ENCODE data around the gene DUSP5.
A peak's percentile ranks its signal among the peaks of the same experiment; 100 is the strongest.

The DUSP5 gene

DNA sequence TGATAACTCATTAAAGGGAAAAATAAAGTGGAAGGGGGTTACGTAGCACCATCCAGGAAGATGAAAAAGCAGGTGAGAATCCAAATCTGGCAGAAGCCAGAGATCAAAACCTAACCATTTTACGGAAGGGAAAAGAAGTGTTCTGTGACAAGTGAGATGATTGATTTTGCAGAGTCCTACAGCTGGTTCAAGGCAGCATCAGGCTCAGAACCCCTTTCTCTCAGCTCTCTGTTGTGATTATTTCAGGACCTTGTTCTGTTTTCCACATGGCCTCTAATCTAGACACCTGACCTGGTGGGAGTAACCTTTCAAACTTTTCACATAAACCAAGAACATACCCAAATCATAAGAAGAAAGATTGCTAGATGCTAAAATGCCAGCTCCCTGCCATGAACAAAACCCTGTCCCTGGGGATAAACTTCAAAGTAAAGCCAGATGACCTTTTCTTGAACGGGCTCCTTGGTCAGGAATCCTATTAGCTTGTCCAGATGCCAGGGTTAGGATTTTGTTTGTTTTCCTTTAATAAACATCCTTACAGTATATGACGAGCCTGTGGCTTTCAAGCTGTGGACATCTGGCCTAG is 5.9 kb downstream of the DUSP5 start:
- peak overlapping the region; percentile 98 for H3K27ac Mint-ChIP-seq
- H3K4me3 Mint-ChIP-seq: peak overlapping the region; percentile 99
- H3K36me3 Mint-ChIP-seq: peaks cover 100% of the 10 kb centered on the region
- no peak for DNase-seq (ENCODE audit: low spot score in 2 of 2)
- ATAC-seq: no peak
- H3K9me3 Mint-ChIP-seq: no peaks in the 10 kb centered on the region
- H3K4me1 Mint-ChIP-seq: peaks cover 83% of the 10 kb centered on the region

DNA sequence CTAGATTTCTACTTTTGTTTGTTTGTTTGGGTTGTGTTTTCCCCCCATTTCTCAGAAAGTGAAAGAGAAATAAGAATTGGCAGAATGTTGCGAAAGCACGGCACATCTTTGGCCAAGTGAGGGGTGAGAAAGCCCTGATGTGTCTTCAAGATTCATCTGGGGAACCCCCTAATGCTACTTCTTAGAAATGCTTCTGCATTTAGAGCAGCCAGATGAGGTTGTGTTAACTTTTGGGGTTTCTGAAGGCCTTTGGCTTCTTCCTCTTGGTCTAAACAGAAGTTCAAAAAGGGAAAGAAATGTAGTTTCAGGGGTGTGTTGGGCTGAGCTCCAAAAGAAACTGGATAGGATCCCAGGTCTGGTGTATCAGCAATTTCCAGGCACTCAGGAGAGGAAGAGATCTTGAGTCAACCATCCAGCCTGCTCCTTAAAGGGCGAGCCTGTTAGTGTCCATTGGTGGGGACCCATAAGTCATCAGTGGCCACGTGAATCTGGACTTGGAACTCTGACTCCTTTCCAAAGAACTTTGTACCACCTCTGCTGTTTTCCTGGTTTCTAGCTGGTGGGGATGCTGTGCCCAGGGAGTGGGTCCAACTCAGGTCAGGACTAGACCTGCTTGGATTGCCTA is 6.5 kb downstream of the DUSP5 start:
- Mint-ChIP-seq H3K9me3 (no peaks in the 10 kb centered on the region), H3K4me3 (peak overlapping the region; percentile 99), H3K27ac (peak overlapping the region; percentile 98), H3K4me1 (peaks cover 89% of the 10 kb centered on the region), H3K36me3 (peaks cover 100% of the 10 kb centered on the region)
- ATAC-seq (peak; percentile 85), DNase-seq (ENCODE audit: low spot score in 2 of 2) (peak in 1 of 2 donors; percentile 78)

DNA sequence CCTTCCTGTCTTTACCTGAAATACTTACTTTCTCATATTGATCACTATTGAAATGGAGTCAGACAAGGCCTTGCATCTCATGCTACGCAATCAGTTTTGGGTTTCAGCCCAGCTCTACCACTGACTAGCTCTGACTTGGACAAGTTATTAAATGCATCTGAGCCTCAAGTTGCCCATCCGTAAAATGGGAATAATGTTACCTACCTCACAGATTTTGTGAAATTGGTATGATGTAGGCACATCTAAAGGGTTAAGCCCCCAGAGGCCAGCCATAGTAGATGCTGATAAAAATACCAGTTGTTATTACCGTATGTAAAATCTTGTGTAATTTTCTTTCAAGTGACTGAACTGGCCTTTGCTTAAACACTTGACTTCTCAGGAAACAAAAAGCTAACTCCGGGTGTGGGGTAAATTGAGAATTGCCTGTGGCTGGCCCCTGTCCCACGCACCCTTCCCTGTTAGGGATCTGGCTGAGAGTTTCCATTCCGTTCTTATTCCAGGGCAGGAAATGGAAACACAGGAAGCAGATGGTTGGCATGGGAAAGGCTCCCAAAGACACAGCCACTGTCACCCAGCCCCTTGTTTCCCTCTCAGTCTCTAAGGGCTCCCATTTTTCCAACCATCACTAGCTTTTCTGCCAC is 7.5 kb downstream of the DUSP5 start:
- Mint-ChIP-seq H3K9me3 (no peaks in the 10 kb centered on the region), H3K4me1 (peaks cover 96% of the 10 kb centered on the region), H3K4me3 (peak overlapping the region; percentile 99), H3K27ac (peak overlapping the region; percentile 98), H3K36me3 (peaks cover 100% of the 10 kb centered on the region)
- ATAC-seq: no peak
- no peak for DNase-seq (ENCODE audit: low spot score in 2 of 2)

DNA sequence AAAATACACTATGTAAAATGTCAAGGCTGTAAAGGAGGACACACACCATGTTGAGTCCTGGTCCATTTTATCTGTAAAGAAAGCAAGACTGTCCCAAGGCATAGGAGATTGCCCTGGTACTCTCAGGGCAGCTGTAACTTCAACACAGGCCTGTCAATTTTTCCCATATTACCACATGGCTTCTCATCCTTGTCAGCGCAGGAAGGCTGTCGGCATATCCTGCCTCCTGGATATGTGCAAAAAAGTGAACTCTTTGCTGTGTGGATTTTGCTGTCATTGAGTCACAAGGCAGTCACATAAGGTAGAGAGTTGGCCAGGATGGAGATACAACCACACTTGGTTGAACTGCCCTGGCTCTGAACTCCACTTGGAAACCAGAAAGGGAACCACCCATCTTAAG is 8.7 kb downstream of the DUSP5 start:
- ATAC-seq: no peak
- Mint-ChIP-seq H3K36me3 (peaks cover 100% of the 10 kb centered on the region), H3K4me1 (peaks cover 96% of the 10 kb centered on the region), H3K27ac (peak overlapping the region; percentile 98), H3K4me3 (peak overlapping the region; percentile 99), H3K9me3 (no peaks in the 10 kb centered on the region)
- no peak for DNase-seq (ENCODE audit: low spot score in 2 of 2)

DNA sequence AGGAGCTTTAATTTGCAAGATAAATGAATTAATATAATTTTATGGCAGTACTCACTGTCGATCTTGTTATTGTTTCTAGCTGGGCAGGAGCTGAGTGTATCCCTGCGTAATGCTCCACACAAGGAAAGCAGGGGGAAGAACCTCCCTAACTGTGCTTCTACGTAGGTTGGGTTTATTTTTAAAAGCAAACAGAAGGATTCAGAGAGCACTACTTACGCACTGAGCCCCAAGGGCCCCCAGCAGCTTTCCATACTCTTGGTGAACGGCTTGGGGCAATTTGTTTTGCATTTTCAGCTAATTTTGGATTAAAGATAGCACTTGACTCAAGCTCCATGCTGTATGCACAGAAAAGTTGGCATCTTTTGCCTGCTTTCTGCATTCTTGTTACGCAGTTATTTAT is 9.6 kb downstream of the DUSP5 start:
- peaks cover 97% of the 10 kb centered on the region for H3K4me1 Mint-ChIP-seq
- ATAC-seq (no peak), DNase-seq (ENCODE audit: low spot score in 2 of 2) (no peak)
- H3K27ac Mint-ChIP-seq: peak overlapping the region; percentile 98
- H3K9me3 Mint-ChIP-seq: no peaks in the 10 kb centered on the region
- H3K36me3 Mint-ChIP-seq: peaks cover 100% of the 10 kb centered on the region
- peak overlapping the region; percentile 18 for H3K4me3 Mint-ChIP-seq

DNA sequence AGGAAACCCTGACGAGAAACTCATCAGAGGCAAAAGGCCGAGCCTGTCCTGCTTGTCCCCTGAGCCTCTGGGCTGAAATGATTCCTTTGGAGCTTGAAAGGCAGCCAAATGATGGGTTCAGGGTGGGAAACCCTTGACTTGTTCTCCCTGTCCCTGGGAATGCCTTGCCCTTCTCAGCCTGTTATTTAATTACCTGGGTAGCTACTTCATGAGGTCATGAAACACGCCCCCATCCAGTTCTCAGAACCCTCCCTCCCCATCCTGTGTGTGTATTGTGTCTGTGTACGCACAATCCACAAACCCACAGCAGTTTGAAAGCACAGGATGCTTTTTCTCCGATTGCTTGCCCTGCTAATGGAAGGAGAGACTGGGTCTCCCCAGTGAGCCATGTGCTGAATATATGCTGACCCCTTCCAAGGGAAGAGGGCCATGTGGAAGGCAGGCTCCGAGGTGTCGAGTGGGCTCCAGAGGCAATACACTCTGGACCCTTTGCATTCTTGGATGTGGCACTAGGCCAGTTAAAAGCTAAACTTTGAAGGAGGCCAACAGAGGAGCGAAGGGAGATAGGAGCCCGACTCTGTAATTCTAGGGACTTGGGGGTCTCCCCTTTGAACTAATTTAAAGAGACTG is 10.6 kb downstream of the DUSP5 start:
- peaks cover 100% of the 10 kb centered on the region for H3K36me3 Mint-ChIP-seq
- no peaks in the 10 kb centered on the region for H3K9me3 Mint-ChIP-seq
- H3K4me1 Mint-ChIP-seq: peaks cover 97% of the 10 kb centered on the region
- H3K27ac Mint-ChIP-seq: peak overlapping the region; percentile 74
- peak overlapping the region; percentile 18 for H3K4me3 Mint-ChIP-seq
- ATAC-seq (no peak), DNase-seq (ENCODE audit: low spot score in 2 of 2) (no peak)

DNA sequence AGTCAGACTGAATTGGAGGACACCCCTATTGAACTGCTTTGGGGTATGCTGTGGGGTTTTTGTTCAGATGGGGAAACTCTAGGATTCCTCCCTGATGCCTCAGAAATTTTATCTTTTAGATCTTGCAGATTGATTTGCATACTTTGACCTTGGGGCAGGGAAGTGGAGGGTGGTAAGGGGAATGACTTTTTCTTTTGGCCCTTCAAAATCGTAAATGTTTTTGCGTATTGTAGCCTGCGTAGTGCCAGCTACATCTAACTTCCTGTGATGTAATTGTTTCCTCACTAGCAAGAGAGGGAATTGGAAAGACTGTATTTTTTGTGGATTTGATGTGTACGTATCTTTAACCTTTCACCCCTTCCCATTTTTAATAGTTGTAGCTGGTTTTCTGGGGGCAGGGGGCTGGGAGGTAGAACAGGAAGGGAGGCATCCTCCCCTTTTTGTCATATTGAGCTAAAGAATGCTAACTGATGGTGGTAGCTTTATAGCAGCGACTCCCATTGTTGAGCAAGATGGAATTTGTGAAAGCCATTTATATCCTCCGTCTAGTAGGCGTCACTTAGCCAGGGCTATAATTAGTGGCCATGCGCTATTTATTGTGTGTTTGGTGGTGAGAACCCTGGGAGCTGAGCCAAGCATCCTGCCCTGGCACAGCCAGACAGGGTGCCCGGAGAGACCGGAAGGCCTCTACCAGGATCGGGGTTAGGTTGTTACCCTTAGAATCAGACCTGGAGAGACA is 11.3 kb downstream of the DUSP5 start:
- no peak overlapping the region for H3K4me3 Mint-ChIP-seq
- DNase-seq (ENCODE audit: low spot score in 2 of 2) (no peak), ATAC-seq (no peak)
- peak overlapping the region; percentile 65 for H3K27ac Mint-ChIP-seq
- no peaks in the 10 kb centered on the region for H3K9me3 Mint-ChIP-seq
- peaks cover 100% of the 10 kb centered on the region for H3K36me3 Mint-ChIP-seq
- peaks cover 97% of the 10 kb centered on the region for H3K4me1 Mint-ChIP-seq

DNA sequence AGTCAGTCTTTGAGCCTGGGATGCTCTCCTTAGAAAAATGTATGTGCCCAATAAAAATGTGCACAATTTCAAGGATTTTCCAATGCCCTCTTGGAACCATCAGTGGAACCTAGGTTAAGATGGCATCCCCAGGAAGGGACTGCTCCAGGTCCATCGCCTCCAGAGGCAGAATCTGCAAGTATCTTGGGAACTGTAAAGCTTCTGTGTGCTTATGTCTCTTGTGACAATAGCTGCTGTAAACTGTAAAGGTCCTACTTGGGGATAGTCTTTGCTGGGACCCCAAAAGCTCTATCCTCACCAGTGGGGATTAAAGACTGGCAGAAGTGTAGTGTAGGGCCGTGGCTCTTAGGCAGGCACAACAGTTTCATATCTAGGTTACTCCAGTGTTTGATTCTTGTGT is 11.9 kb downstream of the DUSP5 start:
- H3K9me3 Mint-ChIP-seq: no peaks in the 10 kb centered on the region
- H3K4me3 Mint-ChIP-seq: no peak overlapping the region
- no peak for ATAC-seq
- H3K36me3 Mint-ChIP-seq: peaks cover 100% of the 10 kb centered on the region
- DNase-seq (ENCODE audit: low spot score in 2 of 2): no peak
- H3K27ac Mint-ChIP-seq: peak overlapping the region; percentile 65
- H3K4me1 Mint-ChIP-seq: peaks cover 96% of the 10 kb centered on the region

DNA sequence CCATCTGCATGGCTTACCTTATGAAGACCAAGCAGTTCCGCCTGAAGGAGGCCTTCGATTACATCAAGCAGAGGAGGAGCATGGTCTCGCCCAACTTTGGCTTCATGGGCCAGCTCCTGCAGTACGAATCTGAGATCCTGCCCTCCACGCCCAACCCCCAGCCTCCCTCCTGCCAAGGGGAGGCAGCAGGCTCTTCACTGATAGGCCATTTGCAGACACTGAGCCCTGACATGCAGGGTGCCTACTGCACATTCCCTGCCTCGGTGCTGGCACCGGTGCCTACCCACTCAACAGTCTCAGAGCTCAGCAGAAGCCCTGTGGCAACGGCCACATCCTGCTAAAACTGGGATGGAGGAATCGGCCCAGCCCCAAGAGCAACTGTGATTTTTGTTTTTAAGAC is 12.4 kb downstream of the DUSP5 start:
- Mint-ChIP-seq H3K4me3 (peak overlapping the region; percentile 37), H3K9me3 (no peaks in the 10 kb centered on the region), H3K36me3 (peaks cover 100% of the 10 kb centered on the region), H3K4me1 (peaks cover 91% of the 10 kb centered on the region), H3K27ac (peak overlapping the region; percentile 57)
- ATAC-seq (no peak), DNase-seq (ENCODE audit: low spot score in 2 of 2) (no peak)

DNA sequence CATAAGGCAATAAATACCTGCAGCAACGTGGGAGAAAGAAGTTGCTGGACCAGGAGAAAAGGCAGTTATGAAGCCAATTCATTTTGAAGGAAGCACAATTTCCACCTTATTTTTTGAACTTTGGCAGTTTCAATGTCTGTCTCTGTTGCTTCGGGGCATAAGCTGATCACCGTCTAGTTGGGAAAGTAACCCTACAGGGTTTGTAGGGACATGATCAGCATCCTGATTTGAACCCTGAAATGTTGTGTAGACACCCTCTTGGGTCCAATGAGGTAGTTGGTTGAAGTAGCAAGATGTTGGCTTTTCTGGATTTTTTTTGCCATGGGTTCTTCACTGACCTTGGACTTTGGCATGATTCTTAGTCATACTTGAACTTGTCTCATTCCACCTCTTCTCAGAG is 13.0 kb downstream of the DUSP5 start:
- DNase-seq (ENCODE audit: low spot score in 2 of 2): no peak
- Mint-ChIP-seq H3K36me3 (peaks cover 100% of the 10 kb centered on the region), H3K4me3 (peak overlapping the region; percentile 37), H3K9me3 (no peaks in the 10 kb centered on the region), H3K4me1 (peaks cover 84% of the 10 kb centered on the region), H3K27ac (peak overlapping the region; percentile 57)
- no peak for ATAC-seq

DNA sequence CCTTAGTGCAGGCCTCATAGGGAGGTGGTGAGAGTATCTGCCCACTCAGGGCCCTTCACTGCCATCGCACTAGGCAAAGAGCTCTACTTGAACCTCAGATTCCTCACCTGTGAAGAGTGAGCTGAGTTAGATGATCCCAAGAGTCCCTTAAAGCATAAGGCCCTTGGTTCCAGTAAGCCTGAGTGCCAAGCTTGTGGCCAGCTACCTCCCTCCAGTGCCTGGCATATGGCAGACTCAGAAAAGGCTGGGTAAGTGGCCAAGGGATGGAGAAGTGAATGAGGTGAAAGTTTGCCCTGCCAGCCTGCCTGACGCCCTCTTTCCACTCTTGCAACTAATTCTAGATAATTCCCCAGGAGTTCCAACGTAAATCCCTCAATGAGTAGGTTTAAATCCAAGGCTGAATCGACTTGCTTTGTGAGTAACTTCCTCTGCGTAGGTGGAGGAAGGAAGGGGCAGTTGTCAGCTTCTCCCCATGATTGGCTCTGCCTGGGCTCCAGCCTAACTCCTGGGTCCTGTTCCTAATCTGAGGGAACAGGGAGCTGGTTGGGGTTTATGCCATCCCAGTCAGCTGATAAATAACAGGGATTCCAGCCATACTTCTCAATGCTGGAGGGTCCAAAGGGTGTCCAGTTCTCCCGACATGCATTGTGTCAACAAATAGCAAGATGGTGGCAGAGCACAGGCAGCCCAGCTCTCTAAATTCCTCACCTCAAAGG is 14.2 kb downstream of the DUSP5 start:
- peak overlapping the region; percentile 57 for H3K27ac Mint-ChIP-seq

DNA sequence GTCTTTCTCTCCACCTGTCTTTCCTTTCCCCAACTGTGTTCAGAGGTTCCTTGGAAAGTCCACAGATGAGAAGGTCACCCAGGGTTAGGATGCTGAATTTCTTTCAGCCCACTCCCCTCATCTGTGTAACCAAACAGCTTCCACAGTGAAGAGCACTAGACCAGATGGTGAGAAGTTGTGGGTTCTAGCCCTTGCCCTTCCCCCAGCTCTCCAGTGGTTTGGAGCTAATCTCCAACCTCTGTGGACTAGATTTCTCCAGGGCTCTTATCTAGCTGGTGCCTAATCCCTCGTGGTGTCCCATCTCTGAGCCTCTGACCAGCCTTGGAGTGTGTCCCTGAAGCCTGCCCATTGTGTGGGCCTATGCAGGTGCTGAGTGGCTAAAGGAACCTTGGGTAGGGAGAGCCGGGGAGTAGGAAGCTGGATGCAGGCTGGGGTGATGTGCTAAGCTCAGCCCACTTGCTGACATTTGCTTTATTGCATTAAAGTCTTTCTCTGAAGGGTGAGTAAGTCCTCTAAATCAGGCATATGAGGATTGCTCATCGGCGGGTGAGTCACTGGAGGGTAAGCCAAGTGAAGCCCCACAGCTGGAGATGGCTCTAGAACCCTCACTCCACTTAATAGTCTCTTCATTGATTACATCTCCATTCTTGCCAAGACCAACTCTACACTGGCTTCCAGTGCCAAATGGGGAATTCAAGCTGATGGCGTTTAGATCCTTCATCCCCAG is 14.9 kb downstream of the DUSP5 start:
- Mint-ChIP-seq H3K36me3 (peaks cover 100% of the 10 kb centered on the region), H3K4me3 (peak overlapping the region; percentile 37), H3K27ac (peak overlapping the region; percentile 57), H3K9me3 (no peaks in the 10 kb centered on the region), H3K4me1 (peaks cover 69% of the 10 kb centered on the region)
- ATAC-seq: peak; percentile 95
- DNase-seq (ENCODE audit: low spot score in 2 of 2): no peak

More for the DNA sequence above, 14.2 kb downstream of the DUSP5 start:
- H3K9me3 Mint-ChIP-seq: no peaks in the 10 kb centered on the region
- DNase-seq (ENCODE audit: low spot score in 2 of 2): no peak
- peak; percentile 1 for ATAC-seq
- H3K4me3 Mint-ChIP-seq: peak overlapping the region; percentile 37
- H3K4me1 Mint-ChIP-seq: peaks cover 76% of the 10 kb centered on the region
- peaks cover 100% of the 10 kb centered on the region for H3K36me3 Mint-ChIP-seq

DNA sequence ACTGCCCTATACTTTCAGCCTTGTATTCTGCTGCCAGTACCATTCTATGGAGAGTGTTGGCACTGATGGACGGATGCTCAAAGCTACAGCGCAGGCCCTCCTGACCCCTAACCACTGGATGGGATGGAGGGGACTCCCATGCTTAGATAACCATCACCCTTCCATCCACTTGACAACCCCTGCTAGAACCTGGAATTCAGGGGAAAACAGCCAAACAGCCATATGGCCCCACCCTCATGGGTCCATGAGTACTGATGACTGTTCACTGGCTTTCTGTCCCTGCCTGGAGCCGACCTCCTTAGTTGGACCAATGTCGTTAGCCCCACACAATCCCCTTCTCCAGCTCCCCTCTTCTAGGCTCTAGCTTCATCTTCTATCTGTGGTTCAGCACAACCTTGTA is 16.2 kb downstream of the DUSP5 start:
- Mint-ChIP-seq H3K4me1 (peaks cover 56% of the 10 kb centered on the region), H3K27ac (peak overlapping the region; percentile 57), H3K9me3 (no peaks in the 10 kb centered on the region), H3K4me3 (peak overlapping the region; percentile 6), H3K36me3 (peaks cover 100% of the 10 kb centered on the region)
- DNase-seq (ENCODE audit: low spot score in 2 of 2): no peak
- no peak for ATAC-seq

DNA sequence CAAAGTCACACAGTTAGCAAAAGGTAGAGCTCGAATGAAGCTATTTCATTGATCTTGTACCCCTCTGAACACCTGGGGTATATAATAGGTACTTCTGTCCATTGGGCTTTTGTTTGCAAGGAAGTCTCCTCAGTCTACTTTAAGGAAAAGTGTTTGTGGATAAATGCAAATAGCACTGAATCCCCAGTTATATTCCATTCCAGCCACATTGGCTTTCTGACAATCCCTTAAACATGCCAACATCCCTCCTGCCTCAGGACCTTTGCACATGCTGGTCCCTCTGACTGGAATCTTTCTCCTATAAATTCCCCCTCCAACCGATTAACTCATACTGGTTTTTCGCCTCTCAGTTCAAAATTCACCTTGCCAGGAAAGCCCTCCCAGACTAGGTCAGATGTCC is 17.1 kb downstream of the DUSP5 start:
- no peaks in the 10 kb centered on the region for H3K9me3 Mint-ChIP-seq
- H3K4me1 Mint-ChIP-seq: peaks cover 50% of the 10 kb centered on the region
- H3K36me3 Mint-ChIP-seq: peaks cover 100% of the 10 kb centered on the region
- ATAC-seq: no peak
- peak overlapping the region; percentile 9 for H3K27ac Mint-ChIP-seq
- DNase-seq (ENCODE audit: low spot score in 2 of 2): no peak
- H3K4me3 Mint-ChIP-seq: no peak overlapping the region
